GM19238 (cell line): Measurements from ENCODE around the gene FBRSL1.
"Not testable (repeated sequence)": the region's sequence is repeated elsewhere in the genome, so short reads cannot be mapped to it uniquely, and the experiment has no call there.

Experiments used
- DNase-seq: peaks from one replicate; pipeline ENCODE4 v3.0.0; 2011; ENCODE audit warnings: low spot score; ENCODE audit not compliant: insufficient read length

FBRSL1 gene

DNA sequence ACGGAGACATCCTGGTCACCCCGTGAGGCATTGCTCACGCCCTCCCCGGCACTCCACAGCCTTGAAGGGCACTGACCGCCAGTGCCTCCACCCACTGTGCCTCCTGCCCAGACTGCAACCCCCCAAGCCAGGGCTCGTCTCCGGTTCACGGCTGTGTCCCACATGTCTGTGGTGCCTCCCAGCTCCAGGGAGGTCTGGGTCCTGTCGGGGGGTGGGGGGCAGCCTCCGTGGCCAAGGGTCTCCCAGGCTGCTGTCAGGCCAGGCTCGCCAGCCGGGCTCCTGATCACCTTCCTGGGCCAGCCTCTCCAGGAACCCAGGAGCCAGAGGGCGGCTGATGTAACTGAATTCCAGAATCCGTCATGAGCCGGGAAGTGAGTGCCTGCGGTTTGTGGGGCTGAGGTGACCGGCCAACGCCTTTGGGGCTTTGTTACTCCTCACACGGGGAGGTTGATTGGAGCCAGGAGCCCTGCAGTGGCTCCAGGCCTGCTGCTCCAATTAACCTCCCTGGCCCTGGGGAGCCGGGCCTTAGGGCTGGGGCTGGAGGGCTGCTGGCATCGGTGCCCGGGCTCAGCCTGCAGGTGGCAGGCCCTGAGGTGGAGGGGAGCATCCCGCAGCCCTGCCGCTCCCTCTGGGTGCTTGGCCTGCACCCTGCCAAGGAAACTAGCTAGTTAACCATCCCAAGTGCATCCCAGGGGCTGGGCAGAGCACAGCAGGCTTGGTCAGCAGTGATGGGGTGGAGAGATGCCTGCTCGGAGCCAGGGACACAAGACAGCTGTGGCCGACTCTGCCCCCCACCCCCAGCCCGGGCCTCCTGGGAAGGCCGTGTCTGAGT lies 36.4 kb upstream of the FBRSL1 start:
- no peak for DNase-seq

DNA sequence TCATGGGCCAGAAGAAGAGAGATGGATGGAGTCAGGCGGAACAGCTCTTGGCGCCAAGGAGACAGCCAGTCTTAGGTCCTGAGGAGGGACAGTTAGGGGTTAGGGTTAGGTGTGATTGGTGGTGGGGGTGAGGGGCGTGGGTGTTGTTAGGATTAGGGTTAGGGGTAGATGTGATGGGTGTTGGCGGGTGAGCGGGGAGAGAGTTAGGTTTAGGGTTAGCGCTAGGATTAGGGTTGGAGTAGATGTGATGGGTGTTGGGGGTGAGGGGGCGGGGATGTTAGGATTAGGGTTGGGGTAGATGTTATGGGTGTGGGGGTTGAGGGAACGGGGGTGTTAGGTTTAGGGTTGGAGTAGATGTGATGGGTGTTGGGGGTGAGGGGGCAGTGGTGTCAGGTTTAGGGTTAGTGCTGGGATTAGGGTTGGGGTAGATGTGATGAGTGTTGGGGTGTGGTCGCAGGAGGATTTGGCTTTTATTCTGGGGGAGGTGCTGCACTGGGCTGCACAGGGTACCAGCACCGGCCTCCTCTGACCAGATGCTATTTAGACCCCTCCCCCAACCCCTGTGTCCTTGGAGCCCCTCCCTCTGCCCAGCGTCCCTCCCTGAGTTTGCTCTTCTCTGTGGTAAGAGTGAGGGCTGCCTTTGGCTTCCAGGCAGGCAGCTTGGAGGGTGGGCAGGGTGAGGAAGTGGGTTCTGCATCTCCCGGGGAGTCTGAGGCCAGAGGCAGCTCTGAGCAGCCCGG lies 35.6 kb upstream of the FBRSL1 start:
- DNase-seq: no peak

DNA sequence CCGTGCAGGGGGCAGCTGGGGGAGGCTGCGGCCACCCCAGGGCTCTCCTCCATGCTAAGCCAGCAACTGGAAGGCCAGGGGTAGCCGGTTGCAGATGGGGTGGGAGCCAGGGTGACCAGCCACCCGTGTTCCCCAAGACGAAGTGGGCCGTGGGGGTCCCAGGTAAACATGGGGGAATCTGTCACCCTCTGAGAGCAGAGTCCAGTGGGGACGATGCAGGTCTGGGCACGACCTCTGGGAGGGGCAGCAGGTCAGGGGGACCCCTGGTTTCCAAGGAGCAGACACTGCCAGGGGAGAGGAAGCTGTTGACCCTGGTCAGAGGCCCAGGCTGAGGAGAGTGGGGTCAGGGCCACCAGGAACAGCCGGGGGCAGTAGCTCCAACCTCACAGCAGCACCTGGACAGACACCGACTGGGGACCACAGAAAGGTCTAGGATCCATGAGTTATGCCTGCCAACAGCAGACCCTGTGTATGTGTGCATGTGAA lies 35.0 kb upstream of the FBRSL1 start:
- DNase-seq: no peak

DNA sequence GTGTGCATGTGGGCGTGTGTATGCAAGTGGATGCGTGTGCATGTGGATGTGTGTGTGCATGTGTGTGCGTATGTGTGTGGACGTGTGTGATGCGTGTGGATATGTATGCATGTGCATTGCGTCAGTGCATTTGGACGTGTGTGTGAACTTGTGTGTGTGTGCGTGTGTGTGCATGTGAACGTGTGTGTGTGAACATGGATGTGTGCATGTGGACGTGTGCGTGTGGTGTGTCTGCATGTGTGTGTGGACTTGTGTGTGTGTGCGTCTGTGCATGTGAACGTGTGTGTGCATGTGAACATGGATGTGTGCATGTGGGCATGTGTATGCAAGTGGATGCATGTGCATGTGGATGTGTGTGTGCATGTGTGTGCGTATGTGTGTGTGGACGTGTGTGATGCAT lies 34.4 kb upstream of the FBRSL1 start:
- no peak for DNase-seq

DNA sequence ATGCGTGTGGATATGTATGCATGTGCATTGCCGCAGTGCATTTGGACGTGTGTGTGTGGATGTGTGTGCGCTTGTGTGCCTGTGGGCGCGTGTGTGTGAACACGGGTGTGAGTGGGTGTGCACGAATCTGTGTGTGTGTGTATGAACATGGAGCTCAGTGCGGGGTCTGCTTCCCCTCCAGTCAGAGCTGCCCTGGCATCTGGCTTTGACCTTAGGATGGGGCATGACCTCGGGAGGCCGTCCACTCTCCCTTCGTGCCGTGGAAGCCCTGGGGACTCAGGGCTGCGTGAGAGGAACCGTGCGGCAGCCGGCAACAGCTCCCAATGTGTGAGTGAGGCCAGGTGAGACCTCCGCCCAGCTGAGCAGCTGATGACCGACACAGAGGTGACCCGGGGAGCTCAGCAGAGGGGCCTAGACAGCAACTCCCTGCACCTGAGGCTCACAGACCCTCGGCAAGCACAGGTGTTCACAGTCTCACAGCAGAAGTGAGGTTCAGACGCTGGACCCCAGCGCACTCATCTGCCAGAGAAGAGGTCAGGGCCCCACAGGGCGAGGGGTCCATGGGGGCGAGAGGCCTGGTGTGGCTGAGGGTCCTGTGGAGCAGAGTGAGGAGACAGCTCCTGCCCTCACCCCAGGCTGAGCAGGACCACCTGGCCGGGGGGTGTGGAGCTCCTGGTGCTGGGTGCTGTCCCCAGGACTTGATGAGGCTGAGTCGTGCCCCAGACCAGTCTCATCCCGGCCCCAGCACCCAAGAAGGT lies 33.6 kb upstream of the FBRSL1 start:
- no peak for DNase-seq

DNA sequence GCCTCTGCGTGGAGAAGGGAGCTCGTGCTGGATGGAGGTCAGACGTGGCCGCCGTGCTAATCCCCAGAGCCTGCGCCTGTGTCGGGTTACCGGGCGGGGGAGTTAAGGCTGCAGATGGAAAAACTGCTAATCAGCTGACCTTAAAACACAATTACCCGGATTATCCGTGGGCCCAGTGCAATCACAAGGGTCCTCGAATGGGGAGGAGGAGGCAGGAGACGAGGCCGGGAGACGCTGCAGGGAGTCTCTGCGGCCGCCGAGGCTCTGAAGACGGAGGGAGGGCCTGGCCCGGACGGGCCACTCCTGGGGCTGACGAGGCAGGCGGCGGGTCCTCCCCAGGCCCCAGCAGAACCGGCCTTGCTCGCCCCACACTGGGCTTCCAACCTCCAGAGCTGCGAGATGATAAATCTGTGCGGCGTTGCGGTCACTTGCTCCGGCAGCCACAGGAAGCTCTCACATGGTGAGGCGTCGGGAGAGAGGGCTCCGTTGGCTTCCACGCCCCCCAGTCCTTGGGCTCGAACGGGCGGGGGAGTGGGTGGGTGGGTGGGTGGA lies 32.9 kb upstream of the FBRSL1 start:
- DNase-seq: no peak

DNA sequence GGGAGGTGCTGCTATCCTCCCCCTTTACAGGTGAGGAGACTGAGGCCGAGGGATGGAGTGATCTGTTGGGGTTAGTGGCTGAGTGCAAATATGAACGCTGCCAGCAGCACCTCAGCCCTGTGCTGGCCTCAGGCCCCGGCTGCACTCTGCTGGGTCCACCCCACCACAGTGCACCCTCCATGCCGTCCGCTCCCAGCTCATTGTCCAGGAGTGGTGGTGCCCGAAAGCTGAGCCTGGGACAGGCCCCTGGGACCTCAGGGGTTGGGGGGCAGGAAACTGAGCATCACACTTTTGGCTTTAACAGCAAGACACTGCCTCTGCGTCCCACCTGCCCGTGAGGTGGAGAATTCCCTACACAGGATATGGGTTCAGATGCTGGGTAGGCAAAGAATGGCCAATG lies 31.5 kb upstream of the FBRSL1 start:
- DNase-seq: no peak

DNA sequence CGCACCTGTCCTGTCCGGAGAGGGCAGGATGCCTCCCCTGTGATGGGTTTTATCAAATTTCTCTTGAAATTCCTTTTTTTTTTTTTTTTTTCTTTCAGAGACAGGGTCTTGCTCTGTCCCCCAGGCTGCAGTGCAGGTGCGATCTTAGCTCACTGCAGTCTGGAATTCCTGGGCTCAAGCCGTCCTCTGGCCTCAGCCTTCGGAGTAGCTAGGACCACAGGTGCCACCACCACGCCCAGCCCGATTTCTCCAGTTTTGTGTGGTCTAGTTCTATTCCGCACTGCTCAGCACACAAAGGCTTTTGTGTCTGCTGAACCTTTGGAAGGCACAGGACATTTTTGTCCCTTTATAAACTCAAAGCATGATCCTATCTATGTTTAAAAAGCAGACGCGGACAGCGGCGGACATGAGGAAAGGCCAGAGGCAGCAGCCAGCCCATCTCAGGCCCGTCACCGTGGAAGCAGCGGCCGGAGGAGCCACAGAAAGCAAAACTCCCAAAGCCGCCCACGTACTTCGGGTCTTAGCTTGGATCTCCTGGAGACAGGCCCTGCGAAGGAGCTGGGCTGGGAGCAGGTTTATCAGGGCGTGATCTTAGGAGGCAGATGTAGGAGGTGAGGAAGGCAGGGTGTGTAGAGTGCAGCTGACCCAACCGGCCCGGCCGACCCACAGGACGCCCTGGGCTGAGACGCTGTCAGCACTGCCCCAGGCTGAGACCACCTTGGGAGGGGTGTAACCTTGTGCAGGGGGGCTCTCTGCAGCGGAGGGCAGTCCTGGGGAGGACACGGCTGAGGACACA lies 30.9 kb upstream of the FBRSL1 start:
- DNase-seq: no peak

DNA sequence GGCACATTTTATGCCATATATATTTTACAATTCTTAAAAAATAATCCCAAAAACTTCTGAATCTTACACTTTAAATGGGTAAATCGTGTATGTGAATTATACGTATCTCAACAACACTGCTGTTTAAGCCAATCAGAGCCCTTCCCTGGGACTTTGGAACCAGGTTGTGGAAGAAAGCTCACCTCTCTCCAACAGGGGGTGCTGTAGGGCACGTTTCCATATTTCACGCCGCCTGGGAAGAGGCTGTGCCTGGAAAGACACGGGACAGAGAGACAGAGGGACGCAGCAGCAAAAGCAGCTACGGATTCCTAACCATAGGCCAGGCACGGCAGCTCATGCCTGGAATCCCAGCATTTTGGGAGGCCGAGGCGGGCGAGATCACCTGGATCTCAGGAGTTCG lies 29.4 kb upstream of the FBRSL1 start:
- DNase-seq: no peak

DNA sequence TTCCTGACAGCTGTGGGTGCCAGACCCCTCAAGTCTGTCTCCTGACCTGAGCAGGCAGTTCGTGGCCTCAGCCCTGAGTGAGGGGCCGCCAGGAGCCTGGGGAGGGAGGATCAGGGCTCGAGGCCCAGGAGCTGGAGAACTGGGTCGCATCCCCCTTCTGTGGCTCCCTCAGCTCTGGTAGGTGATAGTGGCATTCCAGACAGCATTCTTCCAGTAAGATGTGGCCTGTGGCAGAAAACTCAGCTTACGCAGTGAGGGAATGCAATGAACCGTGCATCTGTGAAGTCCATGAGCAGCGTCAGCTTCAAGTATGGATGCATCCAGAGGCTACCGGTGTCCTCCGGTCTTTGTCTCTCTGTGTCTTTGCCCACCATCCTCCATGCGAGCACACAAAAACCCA lies 28.4 kb upstream of the FBRSL1 start:
- no peak for DNase-seq

DNA sequence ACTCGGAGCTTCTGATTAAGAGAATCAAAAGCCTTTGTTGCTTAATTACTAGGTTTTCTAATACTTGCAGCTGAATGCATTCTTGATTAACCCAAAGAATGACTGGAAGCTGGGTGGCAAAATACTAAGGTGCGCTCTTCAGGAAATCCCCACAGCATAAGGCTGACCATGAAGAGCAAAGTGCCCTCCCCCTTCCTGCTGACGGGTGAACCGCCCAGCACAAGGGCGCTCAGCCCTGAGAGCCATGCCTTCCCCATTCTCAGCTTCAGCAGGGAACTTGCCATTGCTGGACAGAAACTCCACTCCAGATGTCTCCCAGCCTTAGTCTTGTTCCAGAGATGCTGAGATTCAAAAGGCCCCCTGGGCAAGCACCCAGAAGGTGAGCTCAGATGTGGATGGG lies 27.2 kb upstream of the FBRSL1 start:
- DNase-seq: no peak

DNA sequence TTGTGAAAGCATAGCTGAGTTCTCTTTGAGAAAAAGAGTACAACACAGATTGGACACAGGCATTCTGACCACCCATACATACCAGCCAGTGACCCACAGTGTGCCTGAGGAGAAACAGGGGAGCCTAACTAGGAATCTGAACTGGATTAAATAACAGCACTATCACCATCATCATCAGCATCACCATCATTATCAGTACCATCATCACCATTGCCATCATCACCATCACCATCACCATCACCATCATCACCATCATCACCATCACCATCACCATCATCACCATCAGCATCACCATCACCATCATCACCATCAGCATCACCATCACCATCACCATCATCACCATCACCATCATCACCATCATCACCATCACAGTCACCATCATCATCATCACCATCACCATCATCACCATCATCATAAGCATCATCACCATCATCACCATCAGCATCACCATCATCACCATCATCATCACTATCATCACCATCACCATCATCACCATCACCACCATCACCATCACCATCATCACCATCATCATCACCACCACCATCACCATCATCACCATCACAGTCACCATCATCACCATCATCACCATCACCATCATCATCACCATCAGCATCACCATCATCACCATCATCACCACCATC lies 26.5 kb upstream of the FBRSL1 start:
- DNase-seq: not testable (repeated sequence)

DNA sequence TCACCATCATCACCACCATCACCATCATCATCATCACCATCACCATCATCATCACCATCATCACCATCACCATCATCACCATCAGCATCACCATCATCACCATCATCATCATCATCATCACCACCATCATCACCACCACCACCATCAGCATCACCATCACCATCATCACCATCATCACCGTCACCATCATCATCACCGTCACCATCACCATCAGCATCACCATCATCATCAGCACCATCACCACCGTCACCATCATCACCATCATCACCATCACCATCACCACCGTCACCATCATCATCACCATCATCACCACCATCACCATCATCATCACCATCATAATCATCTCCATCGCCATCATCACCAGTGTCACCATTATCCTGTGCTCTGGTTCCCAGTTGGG lies 25.6 kb upstream of the FBRSL1 start:
- DNase-seq: not testable (repeated sequence)

DNA sequence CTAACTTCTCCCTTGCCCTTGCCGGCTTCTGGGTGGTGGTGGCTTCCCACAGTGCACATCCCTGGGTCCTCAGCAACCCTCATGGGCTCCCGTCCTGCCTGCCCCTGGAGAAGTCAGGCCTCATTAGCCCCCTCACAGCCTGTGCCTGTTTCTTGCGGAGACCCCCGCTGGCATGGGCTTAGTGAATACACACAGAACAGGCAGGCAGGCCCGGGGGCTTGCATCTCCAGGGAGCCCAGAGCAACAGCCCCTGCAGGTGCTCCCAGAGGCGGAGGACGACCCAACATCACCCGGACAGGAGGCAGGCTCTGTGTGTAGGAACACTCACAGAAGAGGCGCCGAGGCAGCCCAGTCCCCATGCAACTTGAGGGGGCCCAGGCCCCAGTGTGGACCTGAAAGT lies 25.1 kb upstream of the FBRSL1 start:
- no peak for DNase-seq

DNA sequence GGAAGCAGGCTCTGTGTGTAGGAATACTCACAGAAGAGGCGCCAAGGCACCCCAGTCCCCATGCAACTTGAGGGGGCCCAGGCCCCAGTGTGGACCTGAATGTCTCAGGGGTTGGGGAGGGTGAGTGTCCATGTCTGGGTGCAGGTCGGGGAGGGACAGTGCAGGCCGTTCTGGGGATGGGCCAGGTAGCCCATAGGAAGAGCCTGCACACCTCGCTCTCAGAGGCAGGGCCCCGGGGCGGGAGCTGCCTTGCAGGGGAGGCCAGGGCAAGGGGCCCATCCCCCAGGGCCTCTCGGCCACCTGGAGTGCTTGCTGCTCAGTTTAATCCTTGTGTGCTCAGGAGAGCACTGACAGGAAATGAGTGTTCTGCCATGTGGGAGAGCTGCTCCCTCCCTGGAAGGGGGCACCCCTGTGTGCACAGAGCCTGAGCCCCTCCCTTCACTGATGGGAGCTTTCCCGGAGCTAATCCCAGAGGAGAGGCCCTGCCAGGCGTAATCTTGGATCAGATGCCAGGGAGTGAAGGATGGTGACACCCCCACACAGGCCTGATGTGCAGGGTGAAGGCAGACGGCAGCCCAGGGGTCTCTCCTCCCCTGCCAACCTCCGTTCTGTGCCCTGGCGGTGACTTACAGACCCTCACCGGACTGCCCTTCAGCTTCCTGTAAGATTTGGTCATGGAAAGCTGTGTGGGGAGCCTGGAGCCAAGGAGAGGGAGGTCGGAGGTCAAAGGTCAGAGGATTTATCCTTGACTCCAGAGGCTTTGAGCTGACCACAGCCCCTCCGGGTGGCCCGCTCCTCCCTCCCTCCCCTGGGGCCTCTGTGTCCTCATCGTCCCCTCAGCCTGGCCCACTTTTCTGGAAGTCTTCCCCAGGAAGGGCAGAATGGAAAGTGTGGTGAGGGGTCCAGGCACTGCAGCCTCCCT lies 24.4 kb upstream of the FBRSL1 start:
- DNase-seq: no peak

DNA sequence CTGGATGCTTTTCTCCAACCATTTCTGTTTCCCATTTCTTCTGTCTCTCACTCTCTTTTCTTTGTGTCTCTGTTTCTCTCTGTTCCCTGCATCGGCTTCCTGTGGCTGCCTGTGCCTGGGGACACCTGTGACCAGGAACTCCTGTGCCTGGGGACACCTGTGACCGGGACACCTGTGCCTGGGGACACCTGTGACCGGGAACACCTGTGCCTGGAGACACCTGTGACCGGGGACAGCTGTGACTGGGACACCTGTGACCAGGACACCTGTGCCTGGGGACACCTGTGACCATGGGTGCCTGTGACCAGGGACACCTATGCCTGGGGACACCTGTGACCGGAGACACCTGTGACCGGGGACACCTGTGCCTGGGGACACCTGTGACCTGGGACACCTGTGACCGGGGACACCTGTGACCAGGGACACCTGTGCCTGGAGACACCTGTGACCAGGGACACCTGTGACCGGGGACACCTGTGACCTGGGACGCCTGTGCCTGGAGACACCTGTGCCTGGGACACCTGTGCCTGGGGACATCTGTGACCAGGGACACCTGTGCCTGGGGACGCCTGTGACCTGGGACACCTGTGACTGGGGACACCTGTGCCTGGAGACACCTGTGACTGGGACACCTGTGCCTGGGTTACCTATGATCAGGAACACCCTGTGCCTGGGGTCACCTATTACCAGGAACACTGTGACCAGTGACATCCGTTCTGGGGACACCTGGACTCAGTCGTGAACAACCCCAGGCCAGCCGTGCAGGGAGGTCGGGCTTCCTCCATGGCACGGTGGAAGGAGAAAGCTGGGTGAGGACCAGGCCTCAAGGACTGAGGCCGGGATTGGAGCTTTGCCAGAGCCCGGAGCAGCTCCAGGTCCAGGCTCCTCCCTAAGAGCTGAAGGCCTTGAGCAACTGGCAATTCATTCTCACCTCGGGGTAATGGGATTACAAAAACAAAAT lies 23.4 kb upstream of the FBRSL1 start:
- no peak for DNase-seq

DNA sequence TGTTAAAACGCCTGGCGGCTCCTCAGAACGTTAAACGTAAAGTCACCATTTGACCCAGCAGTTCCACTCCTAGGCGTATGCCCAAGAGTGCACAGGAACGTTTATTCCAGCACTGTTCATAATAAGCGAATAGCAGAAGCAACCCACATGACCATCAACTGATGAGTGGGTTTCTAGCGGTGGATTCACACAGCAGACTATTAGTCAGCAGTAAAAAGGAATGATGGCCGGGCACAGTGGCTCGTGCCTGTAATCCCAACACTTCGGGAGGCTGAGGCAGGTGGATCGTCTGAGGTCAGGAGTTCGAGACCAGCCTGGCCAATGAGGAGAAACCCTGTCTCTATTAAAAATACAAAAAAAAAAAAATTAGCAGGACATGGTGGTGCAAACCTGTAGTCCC lies 22.4 kb upstream of the FBRSL1 start:
- no peak for DNase-seq

DNA sequence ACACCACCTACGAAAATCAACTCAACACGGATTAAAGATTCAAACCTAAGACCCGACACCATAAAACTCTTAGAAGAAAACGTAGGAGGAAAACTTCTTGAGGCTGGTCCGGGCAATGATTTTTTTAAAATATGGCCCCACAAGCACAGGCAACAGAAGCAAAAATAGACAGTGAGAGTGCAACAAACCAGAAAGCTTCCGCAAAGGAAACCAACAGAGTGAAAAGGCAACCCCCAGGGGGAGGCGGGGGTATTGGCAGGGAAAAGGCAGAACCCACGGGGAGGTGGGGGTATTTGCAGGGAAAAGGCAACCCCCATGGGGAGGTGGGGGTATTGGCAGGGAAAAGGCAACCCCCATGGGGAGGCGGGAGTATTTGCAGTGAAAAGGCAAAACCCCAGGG lies 20.5 kb upstream of the FBRSL1 start:
- DNase-seq: no peak
